Liver (tissue), 9 donors: ENCODE results near the gene LAMB2. TPM values are rescaled to one million over a fixed set of nuclear protein-coding genes. Genes with fewer than 3 reads are reported as not detected.

ENCODE experiments used
- DNase-seq: peaks from one replicate; pipeline ENCODE4 v3.0.0-alpha.2; 2017; ENCODE audit warnings: low spot score
- H3K27ac ChIP-seq, 2 donors: one replicate each; pipeline ENCODE4 v1.7.0; 2013; ENCODE audit warnings: inconsistent platforms in 2 of 2, low read length in 2 of 2, control low read depth in 1 of 2, low read depth in 1 of 2, mild to moderate bottlenecking in 1 of 2
- H3K27me3 ChIP-seq, 4 donors: one replicate each; pipeline versions ENCODE4 v1.6.1 to v1.7.0; 2013; ENCODE audit warnings: low read length in 3 of 4, inconsistent platforms in 1 of 4, mild to moderate bottlenecking in 1 of 4, moderate library complexity in 1 of 4; ENCODE audit not compliant: control insufficient read depth in 4 of 4, insufficient read depth in 4 of 4
- H3K36me3 ChIP-seq, 4 donors: one replicate each; pipeline versions ENCODE4 v1.6.1 to v1.7.0; 2013; ENCODE audit warnings: low read length in 3 of 4, mild to moderate bottlenecking in 3 of 4, low read depth in 1 of 4, moderate library complexity in 1 of 4; ENCODE audit not compliant: control insufficient read depth in 4 of 4, insufficient read depth in 3 of 4
- H3K4me1 ChIP-seq, 4 donors: one replicate each; pipeline versions ENCODE4 v1.6.1 to v1.7.0; 2013; ENCODE audit warnings: low read length in 3 of 4, mild to moderate bottlenecking in 3 of 4, moderate library complexity in 1 of 4; ENCODE audit not compliant: control insufficient read depth in 4 of 4, insufficient read depth in 4 of 4
- H3K4me3 ChIP-seq, 3 donors: one replicate each; pipeline versions ENCODE4 v1.6.1 to v1.7.0; 2013; ENCODE audit warnings: low read length in 3 of 3, control low read depth in 1 of 3, low read depth in 1 of 3, mild to moderate bottlenecking in 1 of 3
- H3K9ac ChIP-seq, 2 donors: one replicate each; pipeline ENCODE4 v1.7.0; 2013; ENCODE audit warnings: low read length in 2 of 2, mild to moderate bottlenecking in 2 of 2, moderate library complexity in 2 of 2, control low read depth in 1 of 2, low read depth in 1 of 2
- H3K9me3 ChIP-seq, 4 donors: one replicate each; pipeline versions ENCODE4 v1.6.1 to v1.7.0; 2013; ENCODE audit warnings: low read length in 3 of 4; ENCODE audit not compliant: control insufficient read depth in 4 of 4
- CTCF ChIP-seq: fragments of 150-350 bp; IDR thresholded peaks from 2 replicates; pipeline ENCODE4 v1.5.1; 2017; ENCODE audit warnings: improper control_type of control experiment, low read depth, low read length; ENCODE audit not compliant: missing input control
- EGR1 ChIP-seq, 2 donors: IDR thresholded peaks; 2 replicates each; pipeline ENCODE4 v1.6.1; 2016 to 2018; ENCODE audit warnings: antibody characterized with exemption in 2 of 2, low read depth in 2 of 2
- FOXA1 ChIP-seq: IDR thresholded peaks from 2 replicates; pipeline ENCODE4 v1.6.1; 2016; ENCODE audit warnings: antibody characterized with exemption
- FOXA2 ChIP-seq: IDR thresholded peaks from 2 replicates; pipeline ENCODE4 v1.6.1; 2016; ENCODE audit warnings: antibody characterized with exemption
- GABPA ChIP-seq, 2 donors: IDR thresholded peaks in 1 of 2; conservative IDR thresholded peaks in 1 of 2; 2 replicates each; pipeline ENCODE4 v1.6.1; 2016; ENCODE audit warnings: antibody characterized with exemption in 2 of 2, mild to moderate bottlenecking in 1 of 2, moderate library complexity in 1 of 2
- HNF4A ChIP-seq, 2 donors: conservative IDR thresholded peaks; 2 replicates each; pipeline ENCODE4 v1.6.1; 2016; ENCODE audit warnings: antibody characterized with exemption in 2 of 2, mild to moderate bottlenecking in 2 of 2
- HNF4G ChIP-seq: IDR thresholded peaks from 2 replicates; pipeline ENCODE4 v1.6.1; 2016; ENCODE audit warnings: antibody characterized with exemption
- JUND ChIP-seq, 2 donors: IDR thresholded peaks; 2 replicates each; pipeline ENCODE4 v1.6.1; 2016; ENCODE audit warnings: antibody characterized with exemption in 2 of 2
- MAX ChIP-seq: IDR thresholded peaks from 2 replicates; pipeline ENCODE4 v1.6.1; 2016; ENCODE audit warnings: antibody characterized with exemption
- NR2F2 ChIP-seq: IDR thresholded peaks from 2 replicates; pipeline ENCODE4 v1.6.1; 2016; ENCODE audit warnings: antibody characterized with exemption
- RAD21 ChIP-seq, 2 donors: IDR thresholded peaks; 2 replicates each; pipeline ENCODE4 v1.6.1; 2016; ENCODE audit warnings: antibody characterized with exemption in 2 of 2, mild to moderate bottlenecking in 2 of 2
- REST ChIP-seq: IDR thresholded peaks from 2 replicates; pipeline ENCODE4 v1.6.1; 2016; ENCODE audit warnings: antibody characterized with exemption, mild to moderate bottlenecking
- RXRA ChIP-seq, 2 donors: IDR thresholded peaks; 2 replicates each; pipeline ENCODE4 v1.6.1; 2017 to 2018; ENCODE audit warnings: antibody characterized with exemption in 2 of 2, mild to moderate bottlenecking in 1 of 2
- SP1 ChIP-seq: IDR thresholded peaks from 2 replicates; pipeline ENCODE4 v1.6.1; 2018; ENCODE audit warnings: antibody characterized with exemption, mild to moderate bottlenecking
- TAF1 ChIP-seq: conservative IDR thresholded peaks from 2 replicates; pipeline ENCODE4 v1.6.1; 2016; ENCODE audit warnings: antibody characterized with exemption, mild to moderate bottlenecking
- YY1 ChIP-seq: IDR thresholded peaks from 2 replicates; pipeline ENCODE4 v1.6.1; 2016; ENCODE audit warnings: antibody characterized with exemption, mild to moderate bottlenecking
- ZBTB33 ChIP-seq: IDR thresholded peaks from 2 replicates; pipeline ENCODE4 v1.6.1; 2016; ENCODE audit warnings: antibody characterized with exemption
- WGBS: extraction: QIAGEN DNeasy Blood & Tissue Kit; methylation state at CpG from one replicate; pipeline ENCODE4 v1.1.7; 2013; 5-methylcytosine and 5-hydroxymethylcytosine counted together
- polyA plus RNA-seq, 2 donors: library from polyadenylated mRNA; stranded (reverse) in 1 of 2; unstranded in 1 of 2; fragments of 200-250 nt in 1 of 2; fragments of >200 nt in 1 of 2; fragmentation: Nextera tagmentation in 1 of 2; extraction: Ambion mirVana in 1 of 2; gene quantifications; one replicate each; pipeline versions ENCODE4 v1.2.1 to v1.2.3, GENCODE V29; 2013 to 2015
- total RNA-seq, 2 donors: library from RNA; depleted of rRNA; stranded (reverse); fragments of >200 nt; gene quantifications; one replicate each; pipeline ENCODE4 v1.2.3, GENCODE V29; 2014
- donor health status: healthy.
- donor health status: healthy.
- donor health status: healthy.
- donor health status: healthy.
- donor health status: healthy.

The LAMB2 gene
- total and polyA plus RNA-seq, 4 donors, result 87.6 to 172 (median 134) TPM

GRCh38 chr3:49171119-49171774 lies 38.4 kb upstream of the LAMB2 start, which contains the start of gene KLHDC8B:
TSS of gene KLHDC8B (plus strand) at chr3:49171598. CDS start at chr3:49172770, 1,172 bp downstream.
- peaks cover 11 to 48% (median 34%) of the 10 kb centered on the region in 4 donors for H3K4me1 ChIP-seq
- peak within 1 kb of the TSS; percentile 72 to 76 for H3K9ac ChIP-seq
- peak within 1 kb of the TSS; percentile 73 to 82 for H3K27ac ChIP-seq
- 1% methylated on average over 57 of the region's 57 CpGs for WGBS
- H3K4me3 ChIP-seq, result peak within 1 kb of the TSS; percentile 59 to 77 (median 73)
- DNase-seq, result peak; percentile 94
- no peaks in the 10 kb centered on the region for H3K9me3 ChIP-seq
- H3K27me3 ChIP-seq, result no peaks in the 10 kb centered on the region
- peaks cover 0 to 13% (median 0%) of the 10 kb centered on the region in 4 donors for H3K36me3 ChIP-seq
- peak in 1 of 2 donors; percentile 59 for TF ChIP-seq GABPA (IDR thresholded peaks at IDR 0.05 in 1 of 2, conservative IDR thresholded peaks at IDR 0.05 in 1 of 2)
- no peak for TF ChIP-seq YY1
- TF ChIP-seq ZBTB33, result no peak
- TF ChIP-seq CTCF, result peak; percentile 77
- peak in 1 of 2 donors; percentile 31 for TF ChIP-seq HNF4A (conservative IDR thresholded peaks at IDR 0.05)
- peak; percentile 41 for TF ChIP-seq SP1
- TF ChIP-seq HNF4G, result no peak
- peak; percentile 77 to 79 for TF ChIP-seq RAD21 (IDR thresholded peaks at IDR 0.05)
- TF ChIP-seq RXRA (IDR thresholded peaks at IDR 0.05), result peak in 1 of 2 donors; percentile 39

GRCh38 chr3:49170744-49171118 lies 37.9 kb upstream of the LAMB2 start:
- peak overlapping the region; percentile 7 to 72 for H3K9ac ChIP-seq
- H3K27ac ChIP-seq, result peak overlapping the region; percentile 73 to 82
- H3K4me3 ChIP-seq, result peak overlapping the region in 2 of 3 donors; percentile 59 to 73
- no peaks in the 10 kb centered on the region for H3K9me3 ChIP-seq
- TF ChIP-seq JUND (IDR thresholded peaks at IDR 0.05), result no peak
- peaks cover 0 to 8% (median 0%) of the 10 kb centered on the region in 4 donors for H3K36me3 ChIP-seq
- WGBS, result 27% methylated on average over 1 of the region's 1 CpG
- no peaks in the 10 kb centered on the region for H3K27me3 ChIP-seq
- no peak for DNase-seq
- peaks cover 12 to 48% (median 34%) of the 10 kb centered on the region in 4 donors for H3K4me1 ChIP-seq

GRCh38 chr3:49166752-49167556 lies 34.1 kb upstream of the LAMB2 start:
- Histone ChIP-seq H3K9me3 (no peaks in the 10 kb centered on the region), H3K27ac (peak overlapping the region; percentile 30 to 60), H3K27me3 (no peaks in the 10 kb centered on the region), H3K4me1 (peaks cover 18 to 46% (median 40%) of the 10 kb centered on the region in 4 donors), H3K4me3 (peak overlapping the region in 2 of 3 donors; percentile 91 to 96), H3K36me3 (peaks cover 0 to 14% (median 12%) of the 10 kb centered on the region in 4 donors), H3K9ac (no peak overlapping the region)
- no peak for DNase-seq
- WGBS, result 80% methylated on average over 6 of the region's 6 CpGs
- TF ChIP-seq REST (peak; percentile 66), SP1 (peak; percentile 83), FOXA1 (no peak), FOXA2 (no peak), NR2F2 (peak; percentile 49), TAF1 (no peak), EGR1 (IDR thresholded peaks at IDR 0.05; ENCODE audit: low read depth in 2 of 2) (no peak), YY1 (no peak), RXRA (IDR thresholded peaks at IDR 0.05) (peak; percentile 69 to 71), JUND (IDR thresholded peaks at IDR 0.05) (peak in 1 of 2 donors; percentile 36), HNF4A (conservative IDR thresholded peaks at IDR 0.05) (peak; percentile 94), MAX (no peak), GABPA (IDR thresholded peaks at IDR 0.05 in 1 of 2, conservative IDR thresholded peaks at IDR 0.05 in 1 of 2) (peak in 1 of 2 donors; percentile 63)
